Measurements from ENCODE around the gene MSRB1. TPM values are rescaled to one million over a fixed set of nuclear protein-coding genes. Genes with fewer than 3 reads are reported as not detected.

The MSRB1 gene
- total RNA-seq, 1 donor from 2014 or later, result 32.9 TPM

- Histone ChIP-seq H3K27me3 (peaks cover 15% of the 10 kb centered on the region), H3K27ac (no peak overlapping the region), H3K4me3 (no peak overlapping the region), H3K36me3 (peaks cover 43 to 49% of the 10 kb centered on the region in 2 donors), H3K9me3 (no peaks in the 10 kb centered on the region), H3K4me1 (peaks cover 10 to 11% of the 10 kb centered on the region in 2 donors)
- no peak for DNase-seq (ENCODE audit: low spot score in 2 of 2)
- TF ChIP-seq, protein P1, sequence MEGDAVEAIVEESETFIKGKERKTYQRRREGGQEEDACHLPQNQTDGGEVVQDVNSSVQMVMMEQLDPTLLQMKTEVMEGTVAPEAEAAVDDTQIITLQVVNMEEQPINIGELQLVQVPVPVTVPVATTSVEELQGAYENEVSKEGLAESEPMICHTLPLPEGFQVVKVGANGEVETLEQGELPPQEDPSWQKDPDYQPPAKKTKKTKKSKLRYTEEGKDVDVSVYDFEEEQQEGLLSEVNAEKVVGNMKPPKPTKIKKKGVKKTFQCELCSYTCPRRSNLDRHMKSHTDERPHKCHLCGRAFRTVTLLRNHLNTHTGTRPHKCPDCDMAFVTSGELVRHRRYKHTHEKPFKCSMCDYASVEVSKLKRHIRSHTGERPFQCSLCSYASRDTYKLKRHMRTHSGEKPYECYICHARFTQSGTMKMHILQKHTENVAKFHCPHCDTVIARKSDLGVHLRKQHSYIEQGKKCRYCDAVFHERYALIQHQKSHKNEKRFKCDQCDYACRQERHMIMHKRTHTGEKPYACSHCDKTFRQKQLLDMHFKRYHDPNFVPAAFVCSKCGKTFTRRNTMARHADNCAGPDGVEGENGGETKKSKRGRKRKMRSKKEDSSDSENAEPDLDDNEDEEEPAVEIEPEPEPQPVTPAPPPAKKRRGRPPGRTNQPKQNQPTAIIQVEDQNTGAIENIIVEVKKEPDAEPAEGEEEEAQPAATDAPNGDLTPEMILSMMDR (IDR thresholded peaks at IDR 0.05), result no peak
- intact Hi-C loops (cut with DNase I), result no loop called here
Observed at GRCh38 chr16:1976216-1976520, 33.2 kb upstream of the MSRB1 start.

- peaks cover 43 to 49% of the 10 kb centered on the region in 2 donors for H3K36me3 ChIP-seq
- H3K27ac ChIP-seq, result no peak overlapping the region
- peaks cover 10% of the 10 kb centered on the region for H3K27me3 ChIP-seq
- DNase-seq (ENCODE audit: low spot score in 2 of 2), result no peak
- peaks cover 14 to 16% of the 10 kb centered on the region in 2 donors for H3K4me1 ChIP-seq
- no peak overlapping the region for H3K4me3 ChIP-seq
- intact Hi-C loops (cut with DNase I), result no loop called here
- TF ChIP-seq, protein P1 (IDR thresholded peaks at IDR 0.05), result no peak
- no peaks in the 10 kb centered on the region for H3K9me3 ChIP-seq
Observed at GRCh38 chr16:1975432-1976215, 32.6 kb upstream of the MSRB1 start.

DNA sequence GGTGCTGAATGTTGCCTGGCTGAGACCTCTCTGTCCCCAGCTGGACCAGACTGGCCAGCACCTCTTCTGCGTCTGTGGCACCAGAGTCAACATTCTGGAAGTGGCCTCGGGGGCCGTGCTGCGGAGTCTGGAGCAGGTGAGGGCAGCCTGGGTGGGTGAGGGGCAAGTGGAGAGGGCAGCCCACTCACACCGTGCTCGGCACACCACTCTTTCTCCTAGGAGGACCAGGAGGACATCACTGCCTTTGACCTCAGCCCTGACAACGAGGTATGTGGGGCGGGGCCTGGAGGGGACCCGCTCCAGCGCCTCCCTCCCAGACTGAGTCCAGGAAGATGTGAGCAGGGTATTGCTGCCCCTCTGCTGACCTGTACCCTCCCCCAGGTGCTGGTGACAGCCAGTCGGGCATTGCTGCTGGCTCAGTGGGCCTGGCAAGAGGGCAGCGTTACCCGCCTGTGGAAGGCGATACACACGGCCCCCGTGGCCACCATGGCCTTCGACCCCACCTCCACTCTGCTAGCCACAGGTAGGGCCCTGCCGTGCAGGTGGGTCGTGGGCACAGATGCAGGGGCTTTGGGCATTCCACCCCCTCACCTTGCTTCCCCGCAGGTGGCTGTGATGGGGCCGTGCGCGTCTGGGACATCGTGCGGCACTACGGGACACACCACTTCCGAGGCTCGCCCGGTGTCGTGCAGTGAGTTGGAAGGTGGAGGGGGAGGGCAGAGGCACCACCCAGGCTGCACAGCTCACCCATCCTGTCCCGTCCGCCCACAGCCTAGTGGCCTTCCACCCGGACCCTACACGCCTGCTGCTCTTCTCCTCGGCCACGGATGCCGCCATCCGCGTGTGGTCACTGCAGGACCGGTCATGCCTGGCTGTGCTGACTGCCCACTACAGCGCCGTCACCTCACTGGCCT lies 31.4 kb upstream of the MSRB1 start:
- TF ChIP-seq, protein P1 (IDR thresholded peaks at IDR 0.05), result no peak
- Histone ChIP-seq H3K27ac (no peak overlapping the region), H3K4me1 (peaks cover 14 to 16% of the 10 kb centered on the region in 2 donors), H3K4me3 (no peak overlapping the region), H3K9me3 (no peaks in the 10 kb centered on the region), H3K36me3 (peaks cover 43 to 49% of the 10 kb centered on the region in 2 donors), H3K27me3 (no peaks in the 10 kb centered on the region)
- no peak for DNase-seq (ENCODE audit: low spot score in 2 of 2)
- intact Hi-C loops (cut with DNase I), result loop anchor here (5.0 kb wide), 1 partner anchor 248 kb away; the partner anchor contains the start of gene E4F1

DNA sequence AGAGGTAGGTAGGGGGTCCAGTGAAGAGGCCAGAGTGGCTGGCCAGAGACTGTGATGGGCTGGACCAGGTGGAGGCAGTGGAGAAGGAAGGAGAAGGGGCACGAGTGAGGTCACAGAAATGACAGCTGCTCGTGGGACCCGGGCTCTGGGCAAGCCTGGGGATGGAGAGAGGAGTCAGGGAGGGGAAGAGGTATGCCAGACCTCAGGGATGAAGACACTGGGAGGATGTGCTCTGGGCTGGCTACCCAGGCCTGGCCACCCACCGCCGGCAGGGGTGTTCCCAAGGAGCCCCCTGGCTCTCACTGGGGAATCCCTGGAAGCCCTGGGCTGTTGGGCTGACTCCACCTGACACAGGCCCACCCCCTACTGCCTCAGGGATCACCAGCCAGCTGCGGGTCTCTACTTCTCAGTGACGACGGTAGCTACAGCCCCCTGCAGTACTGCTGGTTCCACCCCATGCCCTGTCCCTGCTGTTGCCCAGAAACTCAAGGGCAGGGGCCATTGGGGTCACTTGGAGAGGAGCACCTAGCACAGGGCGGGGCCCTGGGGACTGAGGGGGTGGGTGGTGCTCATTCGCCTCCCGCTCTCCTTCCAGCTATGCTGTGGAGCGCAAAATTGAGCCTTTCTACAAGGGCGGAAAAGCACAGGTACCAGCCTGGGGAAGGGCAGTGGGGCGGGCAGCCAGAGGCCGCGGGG lies 30.6 kb upstream of the MSRB1 start:
- no peaks in the 10 kb centered on the region for H3K27me3 ChIP-seq

GRCh38 chr16:1972490-1972877 lies 29.5 kb upstream of the MSRB1 start:
- H3K27me3 ChIP-seq, result no peaks in the 10 kb centered on the region
- H3K27ac ChIP-seq, result no peak overlapping the region
- intact Hi-C loops (cut with DNase I), result loop anchor here (5.0 kb wide), 1 partner anchor 250 kb away; the partner anchor contains the start of gene E4F1
- H3K9me3 ChIP-seq, result no peaks in the 10 kb centered on the region
- peaks cover 14 to 16% of the 10 kb centered on the region in 2 donors for H3K4me1 ChIP-seq
- H3K4me3 ChIP-seq, result peak overlapping the region; percentile 90 to 95
- no peak for DNase-seq (ENCODE audit: low spot score in 2 of 2)
- TF ChIP-seq, protein P1 (IDR thresholded peaks at IDR 0.05), result no peak
- peaks cover 32 to 34% of the 10 kb centered on the region in 2 donors for H3K36me3 ChIP-seq

More for the DNA sequence above, 30.6 kb upstream of the MSRB1 start:
- Histone ChIP-seq H3K9me3 (no peaks in the 10 kb centered on the region), H3K4me3 (no peak overlapping the region), H3K4me1 (peaks cover 14 to 16% of the 10 kb centered on the region in 2 donors), H3K27ac (no peak overlapping the region), H3K36me3 (peaks cover 43 to 45% of the 10 kb centered on the region in 2 donors)
- DNase-seq (ENCODE audit: low spot score in 2 of 2), result no peak
- TF ChIP-seq, protein P1 (IDR thresholded peaks at IDR 0.05), result no peak
- intact Hi-C loops (cut with DNase I), result loop anchor here (5.0 kb wide), 1 partner anchor 249 kb away; the partner anchor contains the start of gene E4F1

Measured in ascending aorta (tissue), 2 donors.